Neuronal stem cell (in vitro differentiated cells): ENCODE results near the gene GARIN5B.
A peak's percentile ranks its signal among the peaks of the same experiment; 100 is the strongest.

Experiments used
- DNase-seq: peaks from one replicate; pipeline ENCODE4 v3.0.0-alpha.2; 2013; ENCODE audit warnings: low spot score
- H2AFZ ChIP-seq: one replicate; pipeline ENCODE4 v1.6.1; 2013; ENCODE audit warnings: mild to moderate bottlenecking, low read length, inconsistent platforms
- H2AK5ac ChIP-seq: 2 replicates; pipeline ENCODE4 v1.6.1; 2013; ENCODE audit warnings: low read depth, mild to moderate bottlenecking, inconsistent platforms, low read length, moderate library complexity, mixed read lengths
- H2BK120ac ChIP-seq: 2 replicates; pipeline ENCODE4 v1.6.1; 2013; ENCODE audit warnings: low read depth, mild to moderate bottlenecking, inconsistent platforms, low read length, moderate library complexity, mixed read lengths
- H2BK12ac ChIP-seq: one replicate; pipeline ENCODE4 v1.6.1; 2013; ENCODE audit warnings: low read length, inconsistent platforms
- H2BK15ac ChIP-seq: 2 replicates; pipeline ENCODE4 v1.6.1; 2013; ENCODE audit warnings: mild to moderate bottlenecking, low read length, inconsistent platforms, mixed read lengths
- H2BK5ac ChIP-seq: one replicate; pipeline ENCODE4 v1.6.1; 2013; ENCODE audit warnings: inconsistent platforms, mild to moderate bottlenecking, low read length, moderate library complexity
- H3K14ac ChIP-seq: one replicate; pipeline ENCODE4 v1.6.1; 2013; ENCODE audit warnings: low read length, inconsistent platforms
- H3K18ac ChIP-seq: 2 replicates; pipeline ENCODE4 v1.6.1; 2013; ENCODE audit warnings: low read length, inconsistent platforms
- H3K23ac ChIP-seq: 2 replicates; pipeline ENCODE4 v1.6.1; 2013; ENCODE audit warnings: low read depth, mild to moderate bottlenecking, mixed read lengths, low read length, inconsistent platforms; ENCODE audit not compliant: poor library complexity
- H3K27ac ChIP-seq: replicated peaks from 3 replicates; pipeline ENCODE4 v1.5.1; 2013; ENCODE audit warnings: low read length, inconsistent platforms
- H3K27me3 ChIP-seq, 3 experiments: 2 replicates each; pipeline ENCODE4 v1.6.1; 2013; ENCODE audit warnings: low read length in 3 of 3, mild to moderate bottlenecking in 2 of 3, inconsistent platforms in 1 of 3, low read depth in 1 of 3, mixed read lengths in 1 of 3, moderate library complexity in 1 of 3; ENCODE audit not compliant: control insufficient read depth in 3 of 3, insufficient read depth in 3 of 3
- H3K36me3 ChIP-seq, 2 donors: replicated peaks in 1 of 2; 2 replicates each; pipeline ENCODE4 v1.6.1; 2013; ENCODE audit warnings: low read length in 2 of 2; ENCODE audit not compliant: control insufficient read depth in 2 of 2, insufficient read depth in 2 of 2
- H3K4ac ChIP-seq: 2 replicates; pipeline ENCODE4 v1.6.1; 2013; ENCODE audit warnings: inconsistent platforms, mild to moderate bottlenecking, low read length, moderate library complexity
- H3K4me1 ChIP-seq, 2 donors: 1 replicate in 1 of 2; 2 replicates in 1 of 2; pipeline ENCODE4 v1.6.1; 2013; ENCODE audit warnings: low read length in 2 of 2, low read depth in 1 of 2; ENCODE audit not compliant: control insufficient read depth in 2 of 2, insufficient read depth in 1 of 2
- H3K4me2 ChIP-seq: one replicate; pipeline ENCODE4 v1.6.1; 2013; ENCODE audit warnings: mild to moderate bottlenecking, low read length, inconsistent platforms; ENCODE audit not compliant: insufficient read depth, poor library complexity, severe bottlenecking
- H3K4me3 ChIP-seq, 2 donors: 2 replicates each; pipeline ENCODE4 v1.5.1; 2013; ENCODE audit warnings: low read length in 2 of 2, mild to moderate bottlenecking in 2 of 2, inconsistent platforms in 1 of 2, moderate library complexity in 1 of 2
- H3K79me1 ChIP-seq: one replicate; pipeline ENCODE4 v1.6.1; 2013; ENCODE audit warnings: low read depth, mild to moderate bottlenecking, inconsistent platforms, low read length, moderate library complexity
- H3K9ac ChIP-seq: one replicate; pipeline ENCODE4 v1.6.1; 2013; ENCODE audit warnings: mild to moderate bottlenecking, low read depth, low read length, inconsistent platforms; ENCODE audit not compliant: poor library complexity
- H3K9me3 ChIP-seq, 2 donors: replicated peaks in 1 of 2; 2 replicates each; pipeline versions ENCODE3 to v1.6.1; 2013; ENCODE audit warnings: low read length in 2 of 2, mild to moderate bottlenecking in 2 of 2, inconsistent platforms in 1 of 2, low read depth in 1 of 2, mixed read lengths in 1 of 2, moderate library complexity in 1 of 2; ENCODE audit not compliant: control insufficient read depth in 2 of 2, insufficient read depth in 1 of 2
- H4K8ac ChIP-seq: one replicate; pipeline ENCODE4 v1.6.1; 2013; ENCODE audit warnings: low read depth, mild to moderate bottlenecking, inconsistent platforms, low read length, moderate library complexity
- H4K91ac ChIP-seq: one replicate; pipeline ENCODE4 v1.6.1; 2013; ENCODE audit warnings: low read length, low read depth, mild to moderate bottlenecking, inconsistent platforms; ENCODE audit not compliant: poor library complexity
- WGBS, 2 donors: extraction: QIAGEN DNeasy Blood & Tissue Kit; methylation state at CpG; one replicate each; pipeline ENCODE4 v1.1.7; 2013; ENCODE audit warnings: missing lambda C conversion rate in 2 of 2, mixed read lengths in 1 of 2; ENCODE audit not compliant: insufficient read length in 2 of 2, insufficient replicate concordance in 1 of 2; ENCODE audit errors: extremely low coverage in 2 of 2; 5-methylcytosine and 5-hydroxymethylcytosine counted together

The GARIN5B gene

DNA sequence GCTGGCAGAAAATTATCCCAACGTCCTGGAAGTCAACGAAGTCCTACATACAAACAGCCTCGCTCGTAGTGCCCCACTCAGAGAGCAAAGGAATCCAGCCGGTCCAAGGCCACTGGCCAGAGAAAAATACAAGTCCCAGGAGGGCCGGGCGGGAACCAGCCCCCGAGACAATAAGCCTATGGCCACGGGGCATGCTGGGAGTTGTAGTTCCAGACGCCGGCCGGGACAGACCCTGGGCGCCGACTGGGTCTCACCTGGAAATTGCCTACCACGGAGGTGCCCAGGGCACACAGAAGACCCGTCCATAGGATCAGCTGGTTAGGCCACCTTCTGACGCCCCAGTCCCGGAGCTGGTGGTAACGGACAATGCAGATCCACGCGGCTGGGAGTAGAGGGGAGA lies 43.3 kb downstream of the GARIN5B start:
- no peak overlapping the region for H2BK120ac ChIP-seq
- H3K9ac ChIP-seq: peak overlapping the region; percentile 67
- H2AK5ac ChIP-seq: peak overlapping the region; percentile 47
- H3K23ac ChIP-seq: no peak overlapping the region
- H3K79me1 ChIP-seq: no peaks in the 10 kb centered on the region
- peak; percentile 72 for DNase-seq
- H2BK5ac ChIP-seq: no peak overlapping the region
- peak overlapping the region in 1 of 2 donors; percentile 65 for H3K4me3 ChIP-seq
- peak overlapping the region; percentile 85 for H3K14ac ChIP-seq
- peak overlapping the region; percentile 87 for H2AFZ ChIP-seq
- peaks cover 0 to 5% of the 10 kb centered on the region in 2 donors for H3K4me1 ChIP-seq
- no peak overlapping the region for H4K91ac ChIP-seq
- peaks cover 0 to 17% (median 0%) of the 10 kb centered on the region in 3 experiments for H3K27me3 ChIP-seq
- H3K36me3 ChIP-seq: no peaks in the 10 kb centered on the region
- peak overlapping the region; percentile 84 for H2BK15ac ChIP-seq
- H3K4me2 ChIP-seq: peak overlapping the region; percentile 64
- H3K27ac ChIP-seq: no peak overlapping the region
- H3K18ac ChIP-seq: peak overlapping the region; percentile 90
- H3K4ac ChIP-seq: no peak overlapping the region
- no peak overlapping the region for H2BK12ac ChIP-seq
- no peak overlapping the region for H4K8ac ChIP-seq
- no CpG with 5 or more reads among the region's 21 CpGs for WGBS, 2 donors
- H3K9me3 ChIP-seq: no peaks in the 10 kb centered on the region

DNA sequence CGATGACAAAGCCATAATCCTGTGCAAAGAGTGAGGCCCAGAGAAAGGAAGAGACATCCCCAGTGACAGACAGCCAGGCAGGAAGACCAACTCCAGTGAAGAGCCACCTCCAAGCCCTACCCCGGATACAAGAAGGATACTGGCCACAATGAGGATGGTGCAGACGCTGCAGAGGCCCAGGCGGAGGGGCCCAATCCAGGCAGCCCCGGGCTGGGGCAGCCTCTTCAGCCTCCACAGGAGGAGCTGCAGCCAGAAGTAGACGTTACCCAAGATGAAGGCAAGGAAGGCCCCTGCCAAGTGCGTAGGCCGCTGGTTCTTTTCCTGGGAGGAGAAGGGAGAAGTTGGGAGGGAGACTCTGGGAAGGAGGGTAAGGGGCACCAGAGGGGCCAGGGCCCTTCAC lies 46.4 kb downstream of the GARIN5B start:
- Histone ChIP-seq H3K9me3 (no peaks in the 10 kb centered on the region), H3K27me3 (peaks cover 0 to 9% (median 0%) of the 10 kb centered on the region in 3 experiments), H4K91ac (no peak overlapping the region), H4K8ac (no peak overlapping the region), H3K4me3 (no peak overlapping the region), H3K4me2 (no peak overlapping the region), H3K27ac (no peak overlapping the region), H3K18ac (no peak overlapping the region), H3K14ac (no peak overlapping the region), H2BK120ac (no peak overlapping the region), H2BK15ac (no peak overlapping the region), H3K4ac (no peak overlapping the region), H2AFZ (no peak overlapping the region), H3K9ac (no peak overlapping the region), H3K79me1 (no peaks in the 10 kb centered on the region), H3K36me3 (peaks cover 2 to 6% of the 10 kb centered on the region in 2 donors), H3K4me1 (peaks cover 0 to 2% of the 10 kb centered on the region in 2 donors), H2BK5ac (no peak overlapping the region), H2AK5ac (no peak overlapping the region), H2BK12ac (no peak overlapping the region), H3K23ac (no peak overlapping the region)
- no CpG with 5 or more reads among the region's 8 CpGs for WGBS, 2 donors
- DNase-seq: no peak

DNA sequence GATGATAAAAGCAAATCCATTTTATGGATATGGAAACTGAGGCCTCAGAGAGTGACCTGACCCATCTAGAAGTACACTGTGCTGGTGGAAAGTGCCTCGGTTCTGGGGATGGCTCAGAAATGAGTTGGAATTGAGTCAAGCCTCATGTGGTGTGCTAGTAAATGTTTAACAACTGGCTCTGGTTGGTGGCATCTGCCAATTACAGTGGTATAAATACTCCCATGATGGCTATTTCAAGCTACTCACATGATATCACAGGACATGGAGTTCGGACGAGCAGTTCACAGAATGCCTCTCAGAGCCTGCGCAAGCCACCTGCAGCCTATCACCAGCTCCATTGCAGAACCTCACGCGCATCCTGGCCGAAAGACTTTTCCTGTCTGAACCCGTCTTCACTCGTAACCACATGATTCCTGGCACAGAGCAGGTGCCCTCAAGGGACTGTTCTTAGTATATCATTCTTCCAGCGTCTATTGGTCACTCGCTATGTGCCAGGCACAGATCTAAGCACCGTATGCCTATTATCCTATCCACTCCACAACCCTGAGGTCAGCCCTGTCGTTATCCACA lies 47.0 kb downstream of the GARIN5B start:
- Histone ChIP-seq H2BK12ac (no peak overlapping the region), H3K27ac (no peak overlapping the region), H3K23ac (no peak overlapping the region), H3K18ac (no peak overlapping the region), H3K4me2 (no peak overlapping the region), H3K9me3 (no peaks in the 10 kb centered on the region), H4K91ac (no peak overlapping the region), H2AK5ac (no peak overlapping the region), H3K27me3 (peaks cover 0 to 3% (median 0%) of the 10 kb centered on the region in 3 experiments), H3K4me1 (peaks cover 0 to 2% of the 10 kb centered on the region in 2 donors), H2AFZ (no peak overlapping the region), H3K36me3 (peaks cover 2 to 8% of the 10 kb centered on the region in 2 donors), H3K4me3 (no peak overlapping the region), H3K79me1 (no peaks in the 10 kb centered on the region), H4K8ac (no peak overlapping the region), H3K4ac (no peak overlapping the region), H2BK5ac (no peak overlapping the region), H3K9ac (peak overlapping the region; percentile 1), H2BK15ac (no peak overlapping the region), H2BK120ac (no peak overlapping the region), H3K14ac (no peak overlapping the region)
- DNase-seq: no peak
- no CpG with 5 or more reads among the region's 13 CpGs for WGBS, 2 donors

DNA sequence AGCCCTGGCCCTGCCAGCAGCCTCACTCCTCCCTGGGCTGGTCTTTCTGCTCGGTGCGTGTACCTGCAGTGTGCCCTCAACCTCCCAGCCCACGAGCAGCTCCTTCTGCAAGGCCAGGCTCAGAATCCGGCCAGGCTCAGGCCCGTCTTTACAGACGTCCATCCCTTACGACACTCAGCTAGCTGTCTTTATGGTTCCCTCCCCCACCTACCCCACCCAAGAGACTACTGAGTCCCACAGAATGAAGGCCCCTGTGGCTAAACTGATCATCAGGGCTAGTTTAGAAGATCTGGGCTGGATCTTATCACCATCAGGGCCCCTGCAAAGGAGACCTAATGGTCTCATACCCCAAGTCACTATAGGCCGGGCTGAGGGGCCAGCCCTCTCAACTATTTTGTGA lies 48.7 kb downstream of the GARIN5B start:
- H2AK5ac ChIP-seq: no peak overlapping the region
- DNase-seq: no peak
- H3K4me2 ChIP-seq: no peak overlapping the region
- H3K9ac ChIP-seq: no peak overlapping the region
- H3K4me1 ChIP-seq: peaks cover 3 to 4% of the 10 kb centered on the region in 2 donors
- no peak overlapping the region for H2BK120ac ChIP-seq
- no peak overlapping the region for H3K18ac ChIP-seq
- no peak overlapping the region for H3K27ac ChIP-seq
- no peak overlapping the region for H3K4ac ChIP-seq
- no peaks in the 10 kb centered on the region for H3K27me3 ChIP-seq
- H2AFZ ChIP-seq: no peak overlapping the region
- H4K91ac ChIP-seq: no peak overlapping the region
- H3K4me3 ChIP-seq: no peak overlapping the region
- H3K23ac ChIP-seq: no peak overlapping the region
- H3K79me1 ChIP-seq: no peaks in the 10 kb centered on the region
- H2BK15ac ChIP-seq: no peak overlapping the region
- no peak overlapping the region for H3K14ac ChIP-seq
- H2BK5ac ChIP-seq: no peak overlapping the region
- peaks cover 0 to under 1% of the 10 kb centered on the region in 2 donors for H3K9me3 ChIP-seq
- WGBS, 2 donors: no CpG with 5 or more reads among the region's 8 CpGs
- H3K36me3 ChIP-seq: peaks cover 11 to 22% of the 10 kb centered on the region in 2 donors
- no peak overlapping the region for H2BK12ac ChIP-seq
- H4K8ac ChIP-seq: no peak overlapping the region
